ENCODE data around the gene MYOCD. TPM values are rescaled to one million over a fixed set of nuclear protein-coding genes. Genes with fewer than 3 reads are reported as not detected.

MYOCD gene
- total RNA-seq, 1 experiment from 2014 or later = not detected

- H3K9me2 ChIP-seq (ENCODE audit: insufficient read depth) = no peaks in the 10 kb centered on the region
- no peak for DNase-seq (ENCODE audit: low read depth, low spot score)
- no peaks in the 10 kb centered on the region for H3K9me3 ChIP-seq (ENCODE audit: control insufficient read depth in 1 of 2, insufficient read depth in 1 of 2, low read depth in 1 of 2, low read length in 2 of 2)
- ChIA-PET CTCF (no interaction called here), RAD21 (ENCODE audit: low non-redundant PET in 1 of 2, low total read pairs in 2 of 2, uncharacterized antibody in 2 of 2, unreplicated experiment in 2 of 2) (no interaction called here), POLR2A (no interaction called here)
- H3K27ac ChIP-seq (ENCODE audit: low read depth, low read length) = no peak overlapping the region
- no peak overlapping the region for H2AFZ ChIP-seq (ENCODE audit: low read depth, low read length, poor library complexity, severe bottlenecking)
- H3K4me1 ChIP-seq (ENCODE audit: control insufficient read depth in 1 of 2, insufficient read depth in 2 of 2, low read length in 2 of 2) = no peaks in the 10 kb centered on the region
- H4K20me1 ChIP-seq (ENCODE audit: insufficient read depth) = no peaks in the 10 kb centered on the region
- intact Hi-C loops (cut with micrococcal nuclease) = no loop called here
- BruUV-seq (replicated peaks) = no TSS peak
- H3K79me2 ChIP-seq (ENCODE audit: insufficient read depth, low read length) = no peaks in the 10 kb centered on the region
- ATAC-seq = no peak
- no peaks in the 10 kb centered on the region for H3K36me3 ChIP-seq (ENCODE audit: control insufficient read depth in 1 of 2, insufficient read depth in 2 of 2, low read length in 2 of 2)
- TF ChIP-seq SIN3A (IDR thresholded peaks at IDR 0.05; ENCODE audit: low read depth) (no peak), CTCF (IDR thresholded peaks at IDR 0.05 in 2 of 3, conservative IDR thresholded peaks at IDR 0.05 in 1 of 3; ENCODE audit: borderline replicate concordance in 1 of 3, insufficient read depth in 1 of 3, low read depth in 2 of 3, low read length in 2 of 3) (no peak), POLR2AphosphoS5 (IDR thresholded peaks at IDR 0.05; ENCODE audit: low read depth, low read length) (no peak), SP1 (IDR thresholded peaks at IDR 0.05; ENCODE audit: low read depth) (no peak), RAD21 (IDR thresholded peaks at IDR 0.05; ENCODE audit: low read depth) (no peak), EZH2phosphoT487 (IDR thresholded peaks at IDR 0.05; ENCODE audit: borderline replicate concordance) (no peak), POLR2A (IDR thresholded peaks at IDR 0.05; ENCODE audit: borderline replicate concordance, extremely low read depth, insufficient read depth, insufficient read length) (no peak), ATF3 (IDR thresholded peaks at IDR 0.05) (no peak), FOSL1 (IDR thresholded peaks at IDR 0.05; ENCODE audit: low read depth) (no peak), ZNF274 (IDR thresholded peaks at IDR 0.05; ENCODE audit: low read depth, low read length) (no peak), ELF1 (IDR thresholded peaks at IDR 0.05; ENCODE audit: borderline replicate concordance, low read depth) (no peak), JUND (IDR thresholded peaks at IDR 0.05) (no peak), ZFX (IDR thresholded peaks at IDR 0.05) (no peak), SRF (IDR thresholded peaks at IDR 0.05; ENCODE audit: low read depth) (no peak), YY1 (IDR thresholded peaks at IDR 0.05; ENCODE audit: extremely low read depth, insufficient replicate concordance, low read depth, low read length) (no peak), EZH2 (IDR thresholded peaks at IDR 0.05) (no peak), TCF7L2 (IDR thresholded peaks at IDR 0.05; ENCODE audit: borderline replicate concordance, extremely low read depth, insufficient read depth, insufficient read length) (no peak)
- TF ChIP-seq, protein P1, sequence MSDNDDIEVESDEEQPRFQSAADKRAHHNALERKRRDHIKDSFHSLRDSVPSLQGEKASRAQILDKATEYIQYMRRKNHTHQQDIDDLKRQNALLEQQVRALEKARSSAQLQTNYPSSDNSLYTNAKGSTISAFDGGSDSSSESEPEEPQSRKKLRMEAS (IDR thresholded peaks at IDR 0.05) = no peak
- TF ChIP-seq, protein P2, sequence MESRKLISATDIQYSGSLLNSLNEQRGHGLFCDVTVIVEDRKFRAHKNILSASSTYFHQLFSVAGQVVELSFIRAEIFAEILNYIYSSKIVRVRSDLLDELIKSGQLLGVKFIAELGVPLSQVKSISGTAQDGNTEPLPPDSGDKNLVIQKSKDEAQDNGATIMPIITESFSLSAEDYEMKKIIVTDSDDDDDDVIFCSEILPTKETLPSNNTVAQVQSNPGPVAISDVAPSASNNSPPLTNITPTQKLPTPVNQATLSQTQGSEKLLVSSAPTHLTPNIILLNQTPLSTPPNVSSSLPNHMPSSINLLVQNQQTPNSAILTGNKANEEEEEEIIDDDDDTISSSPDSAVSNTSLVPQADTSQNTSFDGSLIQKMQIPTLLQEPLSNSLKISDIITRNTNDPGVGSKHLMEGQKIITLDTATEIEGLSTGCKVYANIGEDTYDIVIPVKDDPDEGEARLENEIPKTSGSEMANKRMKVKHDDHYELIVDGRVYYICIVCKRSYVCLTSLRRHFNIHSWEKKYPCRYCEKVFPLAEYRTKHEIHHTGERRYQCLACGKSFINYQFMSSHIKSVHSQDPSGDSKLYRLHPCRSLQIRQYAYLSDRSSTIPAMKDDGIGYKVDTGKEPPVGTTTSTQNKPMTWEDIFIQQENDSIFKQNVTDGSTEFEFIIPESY (IDR thresholded peaks at IDR 0.05; ENCODE audit: extremely low read depth, insufficient replicate concordance, low read length) = no peak
- TF ChIP-seq, protein P3, sequence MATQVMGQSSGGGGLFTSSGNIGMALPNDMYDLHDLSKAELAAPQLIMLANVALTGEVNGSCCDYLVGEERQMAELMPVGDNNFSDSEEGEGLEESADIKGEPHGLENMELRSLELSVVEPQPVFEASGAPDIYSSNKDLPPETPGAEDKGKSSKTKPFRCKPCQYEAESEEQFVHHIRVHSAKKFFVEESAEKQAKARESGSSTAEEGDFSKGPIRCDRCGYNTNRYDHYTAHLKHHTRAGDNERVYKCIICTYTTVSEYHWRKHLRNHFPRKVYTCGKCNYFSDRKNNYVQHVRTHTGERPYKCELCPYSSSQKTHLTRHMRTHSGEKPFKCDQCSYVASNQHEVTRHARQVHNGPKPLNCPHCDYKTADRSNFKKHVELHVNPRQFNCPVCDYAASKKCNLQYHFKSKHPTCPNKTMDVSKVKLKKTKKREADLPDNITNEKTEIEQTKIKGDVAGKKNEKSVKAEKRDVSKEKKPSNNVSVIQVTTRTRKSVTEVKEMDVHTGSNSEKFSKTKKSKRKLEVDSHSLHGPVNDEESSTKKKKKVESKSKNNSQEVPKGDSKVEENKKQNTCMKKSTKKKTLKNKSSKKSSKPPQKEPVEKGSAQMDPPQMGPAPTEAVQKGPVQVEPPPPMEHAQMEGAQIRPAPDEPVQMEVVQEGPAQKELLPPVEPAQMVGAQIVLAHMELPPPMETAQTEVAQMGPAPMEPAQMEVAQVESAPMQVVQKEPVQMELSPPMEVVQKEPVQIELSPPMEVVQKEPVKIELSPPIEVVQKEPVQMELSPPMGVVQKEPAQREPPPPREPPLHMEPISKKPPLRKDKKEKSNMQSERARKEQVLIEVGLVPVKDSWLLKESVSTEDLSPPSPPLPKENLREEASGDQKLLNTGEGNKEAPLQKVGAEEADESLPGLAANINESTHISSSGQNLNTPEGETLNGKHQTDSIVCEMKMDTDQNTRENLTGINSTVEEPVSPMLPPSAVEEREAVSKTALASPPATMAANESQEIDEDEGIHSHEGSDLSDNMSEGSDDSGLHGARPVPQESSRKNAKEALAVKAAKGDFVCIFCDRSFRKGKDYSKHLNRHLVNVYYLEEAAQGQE (IDR thresholded peaks at IDR 0.05; ENCODE audit: low read depth) = no peak
- no peak overlapping the region for H3K9ac ChIP-seq (ENCODE audit: low read length)
- no peak overlapping the region for H3K4me3 ChIP-seq (replicated peaks in 1 of 2; ENCODE audit: low read depth in 1 of 2, low read length in 2 of 2)
- H3K27me3 ChIP-seq (ENCODE audit: insufficient read depth, low read length) = 0 out of 2 replicates have a peak, but pooled peaks cover 3% of the 10 kb centered on the region
- H3K4me2 ChIP-seq (ENCODE audit: low read length) = no peak overlapping the region
These were observed 148.0 kb downstream of the MYOCD start for GRCh38 chr17:12813664-12814063.
